WERI-Rb-1 (cell line): ENCODE measurements around the gene RPL4.
"Not testable (repeated sequence)": the region's sequence is repeated elsewhere in the genome, so short reads cannot be mapped to it uniquely, and the experiment has no call there.

ENCODE experiments used
- DNase-seq: peaks from one replicate; pipeline ENCODE4 v3.0.0-alpha.2; 2020
- H3K27ac ChIP-seq: fragments of 250-450 bp; sonication (Bioruptor Pico); 2 replicates; pipeline ENCODE4 v1.5.1; 2020; ENCODE audit warnings: mild to moderate bottlenecking, moderate library complexity
- H3K27me3 ChIP-seq: fragments of 250-450 bp; sonication (Bioruptor Pico); 2 replicates; pipeline ENCODE4 v1.5.1; 2021; ENCODE audit warnings: mild to moderate bottlenecking, low read depth, moderate library complexity; ENCODE audit not compliant: insufficient read depth, severe bottlenecking
- H3K36me3 ChIP-seq: fragments of 250-450 bp; sonication (Bioruptor Pico); 2 replicates; pipeline ENCODE4 v1.5.1; 2020; ENCODE audit warnings: mild to moderate bottlenecking, moderate library complexity
- H3K4me3 ChIP-seq: 2 replicates; pipeline ENCODE4 v1.5.1; 2011; ENCODE audit warnings: low read depth, mild to moderate bottlenecking, control low read depth, low read length
- H3K9me3 ChIP-seq: fragments of 250-450 bp; sonication (Bioruptor Pico); 2 replicates; pipeline ENCODE4 v1.5.1; 2021; ENCODE audit warnings: mild to moderate bottlenecking, moderate library complexity; ENCODE audit not compliant: severe bottlenecking
- TF ChIP-seq, protein P1 (sequence below): IDR thresholded peaks from 2 replicates; pipeline ENCODE4 v1.5.1; 2011; ENCODE audit warnings: low read depth, mild to moderate bottlenecking, control low read depth, inconsistent platforms, low read length

RPL4 gene

DNA sequence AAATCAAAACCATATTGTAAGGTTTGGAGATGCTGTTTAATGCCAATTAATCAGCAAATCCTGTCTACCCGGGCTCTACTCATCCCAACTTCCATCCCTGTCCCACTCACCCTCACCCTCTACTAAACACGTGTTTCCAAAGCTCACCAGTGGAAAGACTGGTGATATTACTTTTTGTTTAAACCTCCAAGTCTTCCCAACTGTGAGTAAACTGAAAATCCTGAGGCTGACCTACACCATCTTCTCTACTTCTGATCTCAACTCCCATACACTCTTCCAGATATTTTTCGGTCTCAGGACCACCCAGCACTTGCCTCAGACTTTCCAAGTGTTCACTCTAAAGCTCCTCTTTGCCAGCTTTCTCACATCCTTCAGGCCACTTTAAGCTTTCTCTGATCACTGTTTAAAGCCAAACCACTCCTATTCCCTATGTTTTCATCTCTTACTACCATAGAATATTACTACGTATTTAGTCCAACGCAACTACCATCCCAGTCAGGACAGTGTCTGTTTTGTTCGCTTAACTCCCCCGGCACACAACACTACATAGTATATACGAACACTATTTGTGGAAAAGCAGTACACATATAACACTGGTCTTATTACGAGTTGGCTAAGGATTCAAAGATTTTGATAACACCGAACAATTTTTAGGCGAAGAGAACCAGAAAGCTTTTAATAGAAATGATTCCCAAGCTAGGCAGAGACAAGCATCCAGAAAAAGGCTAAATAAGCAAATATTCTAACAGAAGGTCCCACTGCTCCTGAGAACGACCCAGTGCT lies 684 bp downstream of the RPL4 start:
- no peaks in the 10 kb centered on the region for H3K9me3 ChIP-seq
- no peak for DNase-seq
- peak overlapping the region; percentile 97 for H3K4me3 ChIP-seq
- TF ChIP-seq, protein P1, sequence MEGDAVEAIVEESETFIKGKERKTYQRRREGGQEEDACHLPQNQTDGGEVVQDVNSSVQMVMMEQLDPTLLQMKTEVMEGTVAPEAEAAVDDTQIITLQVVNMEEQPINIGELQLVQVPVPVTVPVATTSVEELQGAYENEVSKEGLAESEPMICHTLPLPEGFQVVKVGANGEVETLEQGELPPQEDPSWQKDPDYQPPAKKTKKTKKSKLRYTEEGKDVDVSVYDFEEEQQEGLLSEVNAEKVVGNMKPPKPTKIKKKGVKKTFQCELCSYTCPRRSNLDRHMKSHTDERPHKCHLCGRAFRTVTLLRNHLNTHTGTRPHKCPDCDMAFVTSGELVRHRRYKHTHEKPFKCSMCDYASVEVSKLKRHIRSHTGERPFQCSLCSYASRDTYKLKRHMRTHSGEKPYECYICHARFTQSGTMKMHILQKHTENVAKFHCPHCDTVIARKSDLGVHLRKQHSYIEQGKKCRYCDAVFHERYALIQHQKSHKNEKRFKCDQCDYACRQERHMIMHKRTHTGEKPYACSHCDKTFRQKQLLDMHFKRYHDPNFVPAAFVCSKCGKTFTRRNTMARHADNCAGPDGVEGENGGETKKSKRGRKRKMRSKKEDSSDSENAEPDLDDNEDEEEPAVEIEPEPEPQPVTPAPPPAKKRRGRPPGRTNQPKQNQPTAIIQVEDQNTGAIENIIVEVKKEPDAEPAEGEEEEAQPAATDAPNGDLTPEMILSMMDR: no peak
- peaks cover 59% of the 10 kb centered on the region for H3K36me3 ChIP-seq
- peak overlapping the region; percentile 99 for H3K27ac ChIP-seq
- no peaks in the 10 kb centered on the region for H3K27me3 ChIP-seq

DNA sequence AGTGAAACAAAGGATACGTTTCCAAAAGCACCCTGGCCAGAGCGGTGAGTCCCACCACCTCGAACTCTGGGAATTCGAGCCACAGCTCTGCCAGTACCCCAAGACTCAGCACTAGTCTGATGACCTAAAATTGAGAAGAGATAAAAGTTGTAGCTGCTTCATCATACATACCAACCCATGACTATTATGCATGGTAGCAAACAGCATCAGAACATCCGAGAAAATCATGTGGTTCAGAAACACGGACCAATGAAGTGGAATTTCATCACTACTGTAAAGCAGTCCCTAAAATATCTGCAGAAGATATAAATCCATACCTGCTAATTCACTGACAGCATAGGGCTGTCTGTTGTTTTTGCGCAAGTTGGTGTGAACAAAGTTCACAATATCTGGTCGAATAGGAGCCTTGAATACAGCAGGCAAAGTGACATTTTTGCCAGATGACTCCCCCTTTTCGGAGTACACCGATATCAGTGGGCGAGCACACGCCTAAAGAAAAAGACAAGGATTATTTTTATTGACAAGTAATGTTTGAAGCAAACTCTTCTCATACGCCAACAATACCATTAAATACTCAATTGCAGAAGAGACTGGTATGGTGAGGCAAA lies 1.5 kb downstream of the RPL4 start:
- H3K4me3 ChIP-seq: peak overlapping the region; percentile 97; the same call in 1 of the 2 replicates
- H3K27ac ChIP-seq: not testable (repeated sequence)

GRCh38 chr15:66502491-66502890 lies 2.2 kb downstream of the RPL4 start:
- no peak for DNase-seq
- no peak overlapping the region for H3K27ac ChIP-seq

More for the DNA sequence above, 1.5 kb downstream of the RPL4 start:
- peaks cover 63% of the 10 kb centered on the region for H3K36me3 ChIP-seq
- H3K27me3 ChIP-seq, H3K9me3 ChIP-seq, DNase-seq: not testable (repeated sequence)

GRCh38 chr15:66500346-66500745 lies 4.3 kb downstream of the RPL4 start:
- not testable (repeated sequence) for H3K4me3 ChIP-seq, H3K27ac ChIP-seq, DNase-seq, H3K9me3 ChIP-seq, H3K27me3 ChIP-seq
- peaks cover 77% of the 10 kb centered on the region for H3K36me3 ChIP-seq

More at GRCh38 chr15:66502491-66502890, 2.2 kb downstream of the RPL4 start:
- TF ChIP-seq, protein P1: no peak
- Histone ChIP-seq H3K4me3 (no peak overlapping the region), H3K27me3 (no peaks in the 10 kb centered on the region), H3K9me3 (no peaks in the 10 kb centered on the region), H3K36me3 (peaks cover 66% of the 10 kb centered on the region)

DNA sequence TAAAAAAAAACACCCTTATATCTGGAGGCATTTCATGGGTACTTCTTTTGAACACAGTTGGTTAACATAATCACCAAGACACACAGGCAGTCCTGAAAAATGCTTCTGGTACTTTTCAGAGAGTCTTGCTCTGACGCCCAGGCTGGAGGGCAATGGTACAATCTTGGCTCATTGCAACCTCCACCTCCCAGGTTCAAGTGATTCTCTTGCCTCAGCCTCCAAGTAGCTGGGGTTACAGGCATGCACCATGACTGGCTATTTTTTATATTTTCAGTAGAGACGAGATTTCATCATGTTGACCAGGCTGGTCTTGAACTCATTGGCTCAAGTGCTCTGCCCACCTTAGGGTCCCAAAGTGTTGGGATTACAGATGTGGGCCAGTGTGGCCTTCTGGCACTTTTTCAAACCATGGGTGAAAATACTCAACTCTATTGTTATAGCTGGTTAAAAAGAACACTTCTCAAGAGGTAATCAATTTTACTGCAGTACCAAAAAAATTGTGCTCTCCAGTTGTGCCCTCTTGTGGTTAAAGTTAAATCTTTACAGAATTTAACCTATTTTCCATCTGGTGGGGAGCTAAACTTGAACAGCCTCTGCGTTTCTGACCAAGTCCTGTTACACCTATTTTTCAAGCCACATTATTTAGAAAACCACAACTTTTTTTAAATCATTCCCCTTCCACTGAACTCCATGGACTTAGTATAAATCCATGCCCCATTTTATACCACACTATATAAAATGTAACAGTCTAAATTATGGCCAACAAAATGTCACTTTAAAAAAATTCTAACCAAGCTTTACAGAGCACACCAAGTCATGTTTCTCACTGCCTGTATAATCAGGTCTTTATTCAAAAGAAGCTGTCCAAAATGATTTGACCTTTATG lies 5.9 kb downstream of the RPL4 start:
- Histone ChIP-seq H3K4me3 (no peak overlapping the region), H3K36me3 (peaks cover 83% of the 10 kb centered on the region), H3K27ac (no peak overlapping the region; the same call in 1 of the 2 replicates), H3K9me3 (no peaks in the 10 kb centered on the region), H3K27me3 (no peaks in the 10 kb centered on the region)
- TF ChIP-seq, protein P1: no peak
- no peak for DNase-seq

DNA sequence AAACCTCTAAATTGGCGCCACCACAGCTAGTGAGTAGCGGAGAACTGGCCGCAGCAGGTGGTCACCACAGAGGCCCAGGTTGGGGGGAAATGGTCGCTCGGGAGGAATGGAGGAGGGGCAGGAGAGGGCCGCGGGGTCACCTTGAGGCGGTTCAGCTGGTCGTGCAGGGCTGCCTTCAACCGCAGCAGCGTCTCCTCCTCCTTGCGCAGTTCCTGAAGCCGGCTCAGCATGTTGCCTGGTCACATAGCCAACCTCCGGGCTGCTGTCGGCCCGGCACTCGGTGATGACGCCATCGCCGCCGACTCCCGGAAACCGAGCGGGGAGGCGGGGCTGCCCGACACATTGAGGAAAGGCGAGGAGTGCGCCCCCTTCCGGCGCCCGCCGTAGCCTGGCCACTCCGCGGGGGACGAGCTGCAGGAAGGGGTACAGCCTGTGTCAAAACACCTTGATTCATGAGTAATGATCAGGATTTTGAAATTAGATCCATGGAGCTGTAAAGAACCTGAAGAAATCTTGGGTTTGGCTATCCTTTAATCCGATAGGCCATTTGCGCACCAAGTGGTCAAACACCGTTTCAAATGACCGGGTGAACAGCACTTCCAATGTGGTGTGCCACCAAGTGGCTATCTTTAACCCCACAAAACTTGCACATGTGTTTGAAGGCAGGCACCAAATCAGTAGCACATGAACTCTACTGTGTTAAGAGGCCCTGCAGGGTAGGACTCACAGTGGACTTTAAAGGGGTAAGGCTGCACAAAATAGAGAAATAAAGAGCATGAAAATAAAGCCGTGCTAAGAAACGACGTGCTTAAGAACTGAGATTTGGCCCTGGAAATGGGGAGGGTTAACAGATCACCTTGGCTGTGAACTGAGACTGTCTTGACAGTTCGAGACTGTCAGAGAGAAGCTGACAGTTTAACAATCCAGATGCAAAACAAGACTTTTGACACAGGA lies 6.9 kb downstream of the RPL4 start, which contains the start of gene SNAPC5:
SNAPC5 (minus strand) TSS at position 261 of the 954 bp plus-strand sequence; CDS start at position 230, 31 bp downstream.
- Histone ChIP-seq H3K9me3 (no peaks in the 10 kb centered on the region), H3K27ac (peak within 1 kb of the TSS; percentile 82), H3K36me3 (peaks cover 84% of the 10 kb centered on the region), H3K4me3 (peak within 1 kb of the TSS; percentile 77), H3K27me3 (no peaks in the 10 kb centered on the region)
- TF ChIP-seq, protein P1: peak; percentile 81
- DNase-seq: peak; percentile 96
